K562 (cell line): ENCODE results near the gene ZWINT.

Source experiments
- FOXP1 ChIP-seq: sonication (generic); formaldehyde crosslinking; IDR thresholded peaks from 2 replicates; pipeline ENCODE4 v1.8.0; 2022; ENCODE audit warnings: mild to moderate bottlenecking, missing genetic modification reagents
- JUND ChIP-seq, 2 experiments: IDR thresholded peaks; 2 replicates in 1 of 2; 3 replicates in 1 of 2; pipeline ENCODE4 v1.6.1; 2011; ENCODE audit warnings: borderline replicate concordance in 2 of 2, low read depth in 2 of 2, low read length in 2 of 2, improper control_type of control experiment in 1 of 2, missing biosample characterization in 1 of 2, missing genetic modification characterization in 1 of 2, missing genetic modification reagents in 1 of 2
- PHF21A ChIP-seq: fragments of 450-650 bp; IDR thresholded peaks from 2 replicates; pipeline ENCODE4 v1.6.1; 2017; ENCODE audit warnings: low read depth, borderline replicate concordance
- SRSF3 ChIP-seq: fragments of 200-400 bp; formaldehyde crosslinking; IDR thresholded peaks from 2 replicates; pipeline ENCODE4 v1.6.1; 2016; ENCODE audit warnings: mild to moderate bottlenecking, low read length, moderate library complexity; ENCODE audit not compliant: insufficient read depth
- ZNF175 ChIP-seq: fragments of 200-800 bp; sonication (Bioruptor generic); IDR thresholded peaks from 2 replicates; pipeline ENCODE4 v1.6.1; 2016; ENCODE audit warnings: low read depth, mild to moderate bottlenecking, missing genetic modification characterization, missing compliant biosample characterization
- ZSCAN32 ChIP-seq: fragments of 450-650 bp; formaldehyde crosslinking; IDR thresholded peaks from 2 replicates; pipeline ENCODE4 v1.4.0; 2020; ENCODE audit warnings: mild to moderate bottlenecking, moderate library complexity
- TF ChIP-seq, protein P1 (sequence below): sonication (generic); formaldehyde crosslinking; IDR thresholded peaks from 2 replicates; pipeline ENCODE4 v1.8.0; 2023; ENCODE audit warnings: missing genetic modification reagents, mild to moderate bottlenecking, borderline replicate concordance
- TF ChIP-seq, protein P2 (sequence below), 3 experiments: IDR thresholded peaks in 2 of 3; conservative IDR thresholded peaks in 1 of 3; 2 replicates each; pipeline ENCODE4 v1.5.1; 2011 to 2012; ENCODE audit warnings: low read length in 3 of 3, mild to moderate bottlenecking in 3 of 3, control low read depth in 2 of 3, improper control_type of control experiment in 1 of 3, inconsistent platforms in 1 of 3, low read depth in 1 of 3, mixed read lengths in 1 of 3, moderate library complexity in 1 of 3; ENCODE audit not compliant: insufficient read depth in 2 of 3

DNA sequence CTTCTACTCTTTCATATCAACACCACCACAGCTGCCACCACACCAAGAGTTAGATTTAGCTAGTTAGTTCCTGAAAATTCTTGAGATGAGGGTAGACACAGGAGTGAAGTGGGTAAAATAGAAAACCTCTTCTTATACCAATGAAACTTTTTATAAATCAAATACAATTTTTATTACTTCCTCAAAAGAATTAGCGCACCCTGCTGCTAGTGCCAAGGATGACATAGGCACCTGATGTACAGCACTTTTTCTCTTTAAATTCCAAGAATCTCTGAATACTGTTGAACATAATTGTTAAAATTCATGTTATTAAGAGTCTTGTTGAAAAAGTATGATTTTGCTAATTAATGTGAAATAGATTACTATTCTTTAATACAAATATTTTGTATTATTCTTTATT is 11.4 kb downstream of the ZWINT start:
- TF ChIP-seq ZNF175 (CRISPR knock-in tag) = no peak
- TF ChIP-seq JUND (IDR thresholded peaks at IDR 0.05; ENCODE audit: borderline replicate concordance, low read depth, low read length) = no peak
- no peak for TF ChIP-seq JUND (tag; IDR thresholded peaks at IDR 0.05; ENCODE audit: borderline replicate concordance, low read depth, low read length)
- no peak for TF ChIP-seq SRSF3
- no peak for TF ChIP-seq PHF21A
- no peak for TF ChIP-seq FOXP1 (CRISPR knock-in tag)
- no peak for TF ChIP-seq ZSCAN32 (CRISPR knock-in tag)
- TF ChIP-seq, protein P1, sequence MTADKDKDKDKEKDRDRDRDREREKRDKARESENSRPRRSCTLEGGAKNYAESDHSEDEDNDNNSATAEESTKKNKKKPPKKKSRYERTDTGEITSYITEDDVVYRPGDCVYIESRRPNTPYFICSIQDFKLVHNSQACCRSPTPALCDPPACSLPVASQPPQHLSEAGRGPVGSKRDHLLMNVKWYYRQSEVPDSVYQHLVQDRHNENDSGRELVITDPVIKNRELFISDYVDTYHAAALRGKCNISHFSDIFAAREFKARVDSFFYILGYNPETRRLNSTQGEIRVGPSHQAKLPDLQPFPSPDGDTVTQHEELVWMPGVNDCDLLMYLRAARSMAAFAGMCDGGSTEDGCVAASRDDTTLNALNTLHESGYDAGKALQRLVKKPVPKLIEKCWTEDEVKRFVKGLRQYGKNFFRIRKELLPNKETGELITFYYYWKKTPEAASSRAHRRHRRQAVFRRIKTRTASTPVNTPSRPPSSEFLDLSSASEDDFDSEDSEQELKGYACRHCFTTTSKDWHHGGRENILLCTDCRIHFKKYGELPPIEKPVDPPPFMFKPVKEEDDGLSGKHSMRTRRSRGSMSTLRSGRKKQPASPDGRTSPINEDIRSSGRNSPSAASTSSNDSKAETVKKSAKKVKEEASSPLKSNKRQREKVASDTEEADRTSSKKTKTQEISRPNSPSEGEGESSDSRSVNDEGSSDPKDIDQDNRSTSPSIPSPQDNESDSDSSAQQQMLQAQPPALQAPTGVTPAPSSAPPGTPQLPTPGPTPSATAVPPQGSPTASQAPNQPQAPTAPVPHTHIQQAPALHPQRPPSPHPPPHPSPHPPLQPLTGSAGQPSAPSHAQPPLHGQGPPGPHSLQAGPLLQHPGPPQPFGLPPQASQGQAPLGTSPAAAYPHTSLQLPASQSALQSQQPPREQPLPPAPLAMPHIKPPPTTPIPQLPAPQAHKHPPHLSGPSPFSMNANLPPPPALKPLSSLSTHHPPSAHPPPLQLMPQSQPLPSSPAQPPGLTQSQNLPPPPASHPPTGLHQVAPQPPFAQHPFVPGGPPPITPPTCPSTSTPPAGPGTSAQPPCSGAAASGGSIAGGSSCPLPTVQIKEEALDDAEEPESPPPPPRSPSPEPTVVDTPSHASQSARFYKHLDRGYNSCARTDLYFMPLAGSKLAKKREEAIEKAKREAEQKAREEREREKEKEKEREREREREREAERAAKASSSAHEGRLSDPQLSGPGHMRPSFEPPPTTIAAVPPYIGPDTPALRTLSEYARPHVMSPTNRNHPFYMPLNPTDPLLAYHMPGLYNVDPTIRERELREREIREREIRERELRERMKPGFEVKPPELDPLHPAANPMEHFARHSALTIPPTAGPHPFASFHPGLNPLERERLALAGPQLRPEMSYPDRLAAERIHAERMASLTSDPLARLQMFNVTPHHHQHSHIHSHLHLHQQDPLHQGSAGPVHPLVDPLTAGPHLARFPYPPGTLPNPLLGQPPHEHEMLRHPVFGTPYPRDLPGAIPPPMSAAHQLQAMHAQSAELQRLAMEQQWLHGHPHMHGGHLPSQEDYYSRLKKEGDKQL = no peak
- TF ChIP-seq, protein P2, sequence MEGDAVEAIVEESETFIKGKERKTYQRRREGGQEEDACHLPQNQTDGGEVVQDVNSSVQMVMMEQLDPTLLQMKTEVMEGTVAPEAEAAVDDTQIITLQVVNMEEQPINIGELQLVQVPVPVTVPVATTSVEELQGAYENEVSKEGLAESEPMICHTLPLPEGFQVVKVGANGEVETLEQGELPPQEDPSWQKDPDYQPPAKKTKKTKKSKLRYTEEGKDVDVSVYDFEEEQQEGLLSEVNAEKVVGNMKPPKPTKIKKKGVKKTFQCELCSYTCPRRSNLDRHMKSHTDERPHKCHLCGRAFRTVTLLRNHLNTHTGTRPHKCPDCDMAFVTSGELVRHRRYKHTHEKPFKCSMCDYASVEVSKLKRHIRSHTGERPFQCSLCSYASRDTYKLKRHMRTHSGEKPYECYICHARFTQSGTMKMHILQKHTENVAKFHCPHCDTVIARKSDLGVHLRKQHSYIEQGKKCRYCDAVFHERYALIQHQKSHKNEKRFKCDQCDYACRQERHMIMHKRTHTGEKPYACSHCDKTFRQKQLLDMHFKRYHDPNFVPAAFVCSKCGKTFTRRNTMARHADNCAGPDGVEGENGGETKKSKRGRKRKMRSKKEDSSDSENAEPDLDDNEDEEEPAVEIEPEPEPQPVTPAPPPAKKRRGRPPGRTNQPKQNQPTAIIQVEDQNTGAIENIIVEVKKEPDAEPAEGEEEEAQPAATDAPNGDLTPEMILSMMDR (IDR thresholded peaks at IDR 0.05 in 2 of 3, conservative IDR thresholded peaks at IDR 0.05 in 1 of 3; ENCODE audit: insufficient read depth in 2 of 3, low read depth in 1 of 3, low read length in 3 of 3) = no peak
